HG02759 (cell line): ENCODE data around the gene ADAMTS12.
"Not testable (repeated sequence)": the region's sequence is repeated elsewhere in the genome, so short reads cannot be mapped to it uniquely, and the experiment has no call there.

Experiments used
- ATAC-seq: cut with Tn5 transposase; IDR thresholded peaks from one replicate; pipeline ENCODE4 v1.9.1; 2021; ENCODE audit warnings: mild to moderate bottlenecking, moderate library complexity; ENCODE audit not compliant: unreplicated experiment

The ADAMTS12 gene

GRCh38 chr5:33604503-33604902 lies 287.3 kb downstream of the ADAMTS12 start:
- no peak for ATAC-seq

GRCh38 chr5:33601881-33602280 lies 289.9 kb downstream of the ADAMTS12 start:
- no peak for ATAC-seq

GRCh38 chr5:33595303-33595702 lies 296.5 kb downstream of the ADAMTS12 start:
- no peak for ATAC-seq

GRCh38 chr5:33594006-33594405 lies 297.8 kb downstream of the ADAMTS12 start:
- ATAC-seq: no peak

- no peak for ATAC-seq
Observed at GRCh38 chr5:33592245-33592644, 299.5 kb downstream of the ADAMTS12 start.

- ATAC-seq: no peak
Observed at GRCh38 chr5:33588654-33589372, 303.0 kb downstream of the ADAMTS12 start.

- no peak for ATAC-seq
Observed at GRCh38 chr5:33583332-33583731, 308.5 kb downstream of the ADAMTS12 start.

- no peak for ATAC-seq
Observed at GRCh38 chr5:33582417-33582816, 309.4 kb downstream of the ADAMTS12 start.

- ATAC-seq: no peak
Observed at GRCh38 chr5:33579789-33580188, 312.0 kb downstream of the ADAMTS12 start.

GRCh38 chr5:33579152-33579551 lies 312.6 kb downstream of the ADAMTS12 start:
- ATAC-seq: no peak

GRCh38 chr5:33576726-33577590 lies 314.8 kb downstream of the ADAMTS12 start:
- ATAC-seq: no peak

- ATAC-seq: no peak
Observed at GRCh38 chr5:33565324-33565723, 326.5 kb downstream of the ADAMTS12 start.

- no peak for ATAC-seq
Observed at GRCh38 chr5:33563983-33564908, 327.5 kb downstream of the ADAMTS12 start.

- ATAC-seq: no peak
Observed at GRCh38 chr5:33563530-33563929, 328.3 kb downstream of the ADAMTS12 start.

GRCh38 chr5:33558489-33558888 lies 333.3 kb downstream of the ADAMTS12 start:
- ATAC-seq: no peak

- ATAC-seq: no peak
Observed at GRCh38 chr5:33557605-33558004, 334.2 kb downstream of the ADAMTS12 start.

- ATAC-seq: no peak
Observed at GRCh38 chr5:33556330-33557328, 335.2 kb downstream of the ADAMTS12 start.

GRCh38 chr5:33549982-33550567 lies 341.7 kb downstream of the ADAMTS12 start:
- ATAC-seq: no peak

- not testable (repeated sequence) for ATAC-seq
Observed at GRCh38 chr5:33539790-33540189, 352.0 kb downstream of the ADAMTS12 start.
